ENCODE measurements around the gene EFNB2.
A peak's percentile ranks its signal among the peaks of the same experiment; 100 is the strongest.

EFNB2 gene

DNA sequence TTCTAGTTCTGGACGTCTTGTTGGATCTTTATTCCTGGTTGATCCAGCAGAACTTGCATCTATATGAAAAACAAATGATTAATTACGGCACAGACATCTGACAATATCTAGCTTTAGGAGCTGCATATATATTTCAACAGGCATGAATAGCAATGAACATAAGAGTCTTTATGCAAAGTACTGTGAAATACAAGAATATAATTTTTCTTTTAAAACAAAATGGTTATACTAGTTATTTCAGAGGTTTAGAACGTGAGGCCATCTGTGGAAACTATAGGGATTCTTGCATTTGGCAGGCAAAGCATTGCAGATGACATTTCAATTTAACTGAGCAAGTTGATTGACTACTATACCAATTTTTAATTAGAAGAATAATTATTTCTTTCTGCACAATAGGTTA lies 40.5 kb downstream of the EFNB2 start:
- no peak for DNase-seq (ENCODE audit: insufficient read length, low spot score)
- TF ChIP-seq POLR2A (IDR thresholded peaks at IDR 0.05; ENCODE audit: low read depth, low read length) (no peak), POLR2AphosphoS5 (IDR thresholded peaks at IDR 0.05; ENCODE audit: low read depth, low read length) (no peak), POU2F2 (IDR thresholded peaks at IDR 0.05; ENCODE audit: low read depth, low read length) (no peak), TAF1 (IDR thresholded peaks at IDR 0.05; ENCODE audit: low read depth, low read length) (no peak), SPI1 (IDR thresholded peaks at IDR 0.05; ENCODE audit: low read depth, low read length) (no peak), PAX5 (IDR thresholded peaks at IDR 0.05; ENCODE audit: insufficient read depth, low read length, severe bottlenecking) (no peak)
- FAIRE-seq: no peak

DNA sequence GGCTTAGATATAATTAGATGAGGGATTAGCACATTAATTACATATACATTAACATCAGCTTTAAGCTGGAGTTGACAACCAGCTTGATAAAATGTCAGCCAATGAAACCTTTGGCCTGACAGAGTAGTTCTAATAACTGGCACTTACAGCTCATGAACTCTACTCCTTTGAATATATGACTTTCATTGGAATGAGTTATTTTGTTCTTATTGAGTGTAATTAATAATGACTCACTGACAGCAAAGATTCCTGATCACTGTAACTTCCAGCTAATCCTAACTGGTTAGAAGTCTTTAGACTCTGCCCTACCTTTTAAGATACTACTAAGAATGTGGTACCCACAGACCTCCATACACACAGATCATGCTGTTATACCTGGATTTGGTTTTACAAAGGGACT lies 41.0 kb downstream of the EFNB2 start:
- DNase-seq (ENCODE audit: insufficient read length, low spot score) (no peak), FAIRE-seq (no peak)
- TF ChIP-seq TAF1 (IDR thresholded peaks at IDR 0.05; ENCODE audit: low read depth, low read length): no peak
- TF ChIP-seq SPI1 (IDR thresholded peaks at IDR 0.05; ENCODE audit: low read depth, low read length): no peak
- no peak for TF ChIP-seq POLR2A (IDR thresholded peaks at IDR 0.05; ENCODE audit: low read depth, low read length)
- no peak for TF ChIP-seq POU2F2 (IDR thresholded peaks at IDR 0.05; ENCODE audit: low read depth, low read length)
- TF ChIP-seq PAX5 (IDR thresholded peaks at IDR 0.05; ENCODE audit: insufficient read depth, low read length, severe bottlenecking): no peak
- TF ChIP-seq POLR2AphosphoS5 (IDR thresholded peaks at IDR 0.05; ENCODE audit: low read depth, low read length): no peak

- FAIRE-seq (peak; percentile 87), DNase-seq (ENCODE audit: insufficient read length, low spot score) (no peak)
- TF ChIP-seq TAF1 (IDR thresholded peaks at IDR 0.05; ENCODE audit: low read depth, low read length) (no peak), PAX5 (IDR thresholded peaks at IDR 0.05; ENCODE audit: insufficient read depth, low read length, severe bottlenecking) (no peak), POLR2A (IDR thresholded peaks at IDR 0.05; ENCODE audit: low read depth, low read length) (no peak), SPI1 (IDR thresholded peaks at IDR 0.05; ENCODE audit: low read depth, low read length) (peak; percentile 97), POU2F2 (IDR thresholded peaks at IDR 0.05; ENCODE audit: low read depth, low read length) (no peak)
Measured at GRCh38 chr13:106493533-106494220, 41.8 kb downstream of the EFNB2 start.

DNA sequence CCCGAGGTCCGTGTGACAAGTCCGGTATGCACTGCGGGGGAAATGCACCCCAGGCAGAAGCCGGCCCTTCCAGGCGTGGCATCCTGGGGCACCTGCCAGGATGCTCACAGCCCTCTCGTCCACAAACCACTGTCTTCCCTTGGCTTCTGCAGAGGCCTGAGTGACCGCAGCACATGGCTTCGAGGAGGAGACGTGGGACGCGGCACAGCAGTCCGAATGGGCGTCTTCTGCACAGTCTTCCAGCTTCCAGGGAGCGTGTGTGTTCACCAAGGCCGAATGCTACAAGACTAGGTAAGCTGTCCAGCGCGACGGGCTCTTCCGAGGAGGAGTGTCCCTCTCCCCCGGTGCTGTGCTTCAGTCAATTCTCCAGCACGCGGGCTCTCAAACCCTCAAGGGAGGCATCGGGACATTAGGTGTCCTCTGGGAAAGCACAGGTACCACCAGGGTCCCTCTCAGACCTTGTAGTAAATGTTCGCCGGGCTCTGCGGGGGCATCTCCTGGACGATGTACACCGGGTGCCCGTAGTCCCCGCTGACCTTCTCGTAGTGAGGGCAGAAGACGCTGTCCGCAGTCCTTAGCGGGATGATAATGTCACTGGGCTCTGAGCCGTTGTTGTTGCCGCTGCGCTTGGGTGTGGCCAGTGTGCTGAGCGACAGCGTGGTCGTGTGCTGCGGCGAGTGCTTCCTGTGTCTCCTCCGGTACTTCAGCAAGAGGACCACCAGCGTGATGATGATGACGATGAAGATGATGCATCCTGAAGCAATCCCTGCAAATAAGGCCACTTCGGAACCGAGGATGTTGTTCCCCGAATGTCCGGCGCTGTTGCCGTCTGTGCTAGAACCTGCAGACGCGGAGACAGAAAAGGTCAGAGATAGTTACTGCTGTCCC lies 42.6 kb downstream of the EFNB2 start:
- DNase-seq (ENCODE audit: insufficient read length, low spot score) (no peak), FAIRE-seq (no peak)
- TF ChIP-seq POLR2A (IDR thresholded peaks at IDR 0.05; ENCODE audit: low read depth, low read length) (no peak), PAX5 (IDR thresholded peaks at IDR 0.05; ENCODE audit: insufficient read depth, low read length, severe bottlenecking) (no peak), POU2F2 (IDR thresholded peaks at IDR 0.05; ENCODE audit: low read depth, low read length) (no peak), POLR2AphosphoS5 (IDR thresholded peaks at IDR 0.05; ENCODE audit: low read depth, low read length) (no peak), TAF1 (IDR thresholded peaks at IDR 0.05; ENCODE audit: low read depth, low read length) (no peak), SPI1 (IDR thresholded peaks at IDR 0.05; ENCODE audit: low read depth, low read length) (no peak)

GRCh38 chr13:106491928-106492587 lies 43.4 kb downstream of the EFNB2 start:
- DNase-seq (ENCODE audit: insufficient read length, low spot score) (no peak), FAIRE-seq (no peak)
- TF ChIP-seq TAF1 (IDR thresholded peaks at IDR 0.05; ENCODE audit: low read depth, low read length) (no peak), PAX5 (IDR thresholded peaks at IDR 0.05; ENCODE audit: insufficient read depth, low read length, severe bottlenecking) (no peak), POLR2A (IDR thresholded peaks at IDR 0.05; ENCODE audit: low read depth, low read length) (no peak), POU2F2 (IDR thresholded peaks at IDR 0.05; ENCODE audit: low read depth, low read length) (no peak), POLR2AphosphoS5 (IDR thresholded peaks at IDR 0.05; ENCODE audit: low read depth, low read length) (no peak), SPI1 (IDR thresholded peaks at IDR 0.05; ENCODE audit: low read depth, low read length) (no peak)

DNA sequence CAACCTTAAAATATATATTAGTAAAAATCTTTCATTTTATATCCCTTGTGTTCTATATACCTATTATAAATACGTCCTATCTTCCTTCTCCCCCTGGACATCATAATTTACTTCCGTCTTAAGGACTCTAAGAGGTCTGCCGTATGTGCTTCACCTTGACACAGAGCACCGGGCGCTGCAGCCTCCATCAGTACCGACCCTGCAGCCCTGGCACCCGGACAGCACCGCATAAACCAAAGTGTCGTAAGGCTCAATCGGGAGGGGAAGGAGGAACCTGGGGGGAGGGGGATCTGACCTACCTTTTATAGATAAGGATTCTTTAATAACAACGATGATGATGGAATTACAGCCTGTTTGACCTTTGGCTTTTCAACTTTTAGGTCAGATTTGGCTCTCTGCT lies 44.0 kb downstream of the EFNB2 start:
- TF ChIP-seq POU2F2 (IDR thresholded peaks at IDR 0.05; ENCODE audit: low read depth, low read length) (no peak), SPI1 (IDR thresholded peaks at IDR 0.05; ENCODE audit: low read depth, low read length) (no peak), PAX5 (IDR thresholded peaks at IDR 0.05; ENCODE audit: insufficient read depth, low read length, severe bottlenecking) (no peak), TAF1 (IDR thresholded peaks at IDR 0.05; ENCODE audit: low read depth, low read length) (no peak), POLR2AphosphoS5 (IDR thresholded peaks at IDR 0.05; ENCODE audit: low read depth, low read length) (no peak), POLR2A (IDR thresholded peaks at IDR 0.05; ENCODE audit: low read depth, low read length) (no peak)
- DNase-seq (ENCODE audit: insufficient read length, low spot score) (no peak), FAIRE-seq (no peak)

DNA sequence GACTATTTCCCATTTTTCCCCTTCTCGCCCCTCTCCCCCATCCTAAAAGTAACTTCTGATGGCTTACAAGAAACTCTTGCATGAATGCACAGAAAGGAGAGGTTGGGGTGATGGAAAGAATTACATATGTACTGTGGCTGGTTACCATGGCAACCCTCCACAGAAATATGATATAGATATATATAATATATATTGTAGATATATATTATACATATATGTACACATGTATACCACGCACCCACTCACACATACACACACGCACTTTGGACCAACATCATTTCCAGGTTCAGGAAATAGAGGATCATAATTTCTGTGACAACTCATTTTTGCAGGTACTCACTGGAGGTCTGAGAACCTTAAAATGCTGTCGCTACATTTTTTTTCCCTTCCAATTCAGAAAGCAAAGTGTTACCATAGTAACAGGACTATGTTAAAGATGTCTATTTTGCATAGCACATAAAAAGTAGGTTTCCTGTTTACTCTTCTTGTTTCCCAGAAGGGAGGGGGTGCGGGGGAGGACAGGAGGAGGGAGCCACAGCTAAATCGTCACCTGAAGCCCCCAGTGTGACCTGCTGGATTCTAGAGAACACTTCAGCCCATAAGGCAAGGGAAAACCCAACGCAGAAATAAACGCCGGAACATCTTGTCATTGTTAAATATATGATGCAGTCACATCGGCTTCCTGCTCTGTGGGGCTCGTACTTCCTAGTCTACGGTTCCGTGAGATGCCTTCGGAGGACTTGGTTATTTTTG lies 44.7 kb downstream of the EFNB2 start:
- no peak for FAIRE-seq
- no peak for TF ChIP-seq PAX5 (IDR thresholded peaks at IDR 0.05; ENCODE audit: insufficient read depth, low read length, severe bottlenecking)
- TF ChIP-seq TAF1 (IDR thresholded peaks at IDR 0.05; ENCODE audit: low read depth, low read length): no peak
- no peak for TF ChIP-seq POLR2AphosphoS5 (IDR thresholded peaks at IDR 0.05; ENCODE audit: low read depth, low read length)
- no peak for TF ChIP-seq POLR2A (IDR thresholded peaks at IDR 0.05; ENCODE audit: low read depth, low read length)
- no peak for TF ChIP-seq SPI1 (IDR thresholded peaks at IDR 0.05; ENCODE audit: low read depth, low read length)
- TF ChIP-seq POU2F2 (IDR thresholded peaks at IDR 0.05; ENCODE audit: low read depth, low read length): no peak
- no peak for DNase-seq (ENCODE audit: insufficient read length, low spot score)

DNA sequence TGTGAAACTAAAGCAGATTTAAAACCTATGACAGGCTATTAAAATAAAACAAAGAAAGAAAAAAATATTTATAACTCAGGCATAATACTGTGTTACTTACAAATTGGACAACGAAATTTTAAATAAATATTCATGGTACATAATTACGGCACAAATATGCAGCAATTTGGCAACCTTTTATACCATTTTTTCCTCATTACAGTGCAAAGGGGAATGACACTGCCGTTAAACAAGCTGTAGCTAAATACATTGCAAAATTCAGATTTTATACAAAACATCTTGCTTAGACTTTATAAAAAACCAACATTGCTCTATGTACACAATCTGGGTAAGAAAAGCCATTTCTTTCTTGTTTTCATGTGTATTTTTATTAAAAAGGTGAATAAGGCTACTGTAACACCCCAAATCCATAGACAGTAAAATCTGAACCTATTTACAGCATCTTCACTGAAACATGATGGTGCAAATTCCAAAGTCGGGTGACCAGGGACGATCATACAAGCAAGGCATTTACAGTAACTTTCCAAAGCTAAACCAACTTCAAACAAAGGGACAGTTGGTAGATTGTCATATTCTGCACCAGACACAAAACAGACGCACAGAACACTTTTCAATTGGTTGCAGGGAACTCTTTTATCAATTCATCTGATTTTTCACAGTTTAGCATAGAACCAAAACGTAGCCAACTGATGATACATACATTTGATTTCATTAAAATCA lies 45.5 kb downstream of the EFNB2 start:
- TF ChIP-seq SPI1 (IDR thresholded peaks at IDR 0.05; ENCODE audit: low read depth, low read length) (no peak), POLR2A (IDR thresholded peaks at IDR 0.05; ENCODE audit: low read depth, low read length) (no peak), POLR2AphosphoS5 (IDR thresholded peaks at IDR 0.05; ENCODE audit: low read depth, low read length) (no peak)
- no peak for DNase-seq (ENCODE audit: insufficient read length, low spot score)
- FAIRE-seq: no peak
